ENCODE data around the gene PRR18. TPM values are rescaled to one million over a fixed set of nuclear protein-coding genes. Genes with fewer than 3 reads are reported as not detected.

The PRR18 gene
- total and polyA plus RNA-seq, 2 of the 13 experiments (the other 11 are each of a cell fraction or from before 2014, with no cell fraction given): 0.04 TPM

GRCh38 chr6:166308033-166308768, at the start of gene PRR18 (continued):
- TF ChIP-seq WIZ (CRISPR knock-in tag; IDR thresholded peaks at IDR 0.05): peak; percentile 74
- 0 out of 2 replicates have a peak, but pooled peaks have one; percentile 71 for TF ChIP-seq ZNF234 (CRISPR knock-in tag; conservative IDR thresholded peaks at IDR 0.05)
- peak; percentile 87 for TF ChIP-seq ZNF510 (CRISPR knock-in tag; IDR thresholded peaks at IDR 0.05; ENCODE audit: low read depth)
- peak; percentile 50; the same call in 1 of the 2 replicates for TF ChIP-seq ZNF770 (CRISPR knock-in tag; IDR thresholded peaks at IDR 0.05)
- TF ChIP-seq ZNF430 (CRISPR knock-in tag; IDR thresholded peaks at IDR 0.05): peak; percentile 32; the same call in 1 of the 2 replicates
- TF ChIP-seq ZNF7 (CRISPR knock-in tag; IDR thresholded peaks at IDR 0.05): no peak
- TF ChIP-seq, protein P1, sequence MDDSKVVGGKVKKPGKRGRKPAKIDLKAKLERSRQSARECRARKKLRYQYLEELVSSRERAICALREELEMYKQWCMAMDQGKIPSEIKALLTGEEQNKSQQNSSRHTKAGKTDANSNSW (CRISPR knock-in tag; IDR thresholded peaks at IDR 0.05; ENCODE audit: borderline replicate concordance): 0 out of 2 replicates have a peak, but pooled peaks have one; percentile 30
- no peak for TF ChIP-seq ZSCAN9 (CRISPR knock-in tag; IDR thresholded peaks at IDR 0.05; ENCODE audit: borderline replicate concordance)
- TF ChIP-seq HDAC1 (CRISPR knock-in tag; IDR thresholded peaks at IDR 0.05): peak; percentile 28; the same call in 1 of the 2 replicates
- no peak for TF ChIP-seq ZC3H4 (CRISPR knock-in tag; IDR thresholded peaks at IDR 0.05; ENCODE audit: borderline replicate concordance)
- TF ChIP-seq TFDP1 (CRISPR knock-in tag; IDR thresholded peaks at IDR 0.05; ENCODE audit: borderline replicate concordance): 0 out of 2 replicates have a peak, but pooled peaks have one; percentile 3
- TF ChIP-seq MIER2 (CRISPR knock-in tag; IDR thresholded peaks at IDR 0.05): no peak
- TF ChIP-seq, protein P2, sequence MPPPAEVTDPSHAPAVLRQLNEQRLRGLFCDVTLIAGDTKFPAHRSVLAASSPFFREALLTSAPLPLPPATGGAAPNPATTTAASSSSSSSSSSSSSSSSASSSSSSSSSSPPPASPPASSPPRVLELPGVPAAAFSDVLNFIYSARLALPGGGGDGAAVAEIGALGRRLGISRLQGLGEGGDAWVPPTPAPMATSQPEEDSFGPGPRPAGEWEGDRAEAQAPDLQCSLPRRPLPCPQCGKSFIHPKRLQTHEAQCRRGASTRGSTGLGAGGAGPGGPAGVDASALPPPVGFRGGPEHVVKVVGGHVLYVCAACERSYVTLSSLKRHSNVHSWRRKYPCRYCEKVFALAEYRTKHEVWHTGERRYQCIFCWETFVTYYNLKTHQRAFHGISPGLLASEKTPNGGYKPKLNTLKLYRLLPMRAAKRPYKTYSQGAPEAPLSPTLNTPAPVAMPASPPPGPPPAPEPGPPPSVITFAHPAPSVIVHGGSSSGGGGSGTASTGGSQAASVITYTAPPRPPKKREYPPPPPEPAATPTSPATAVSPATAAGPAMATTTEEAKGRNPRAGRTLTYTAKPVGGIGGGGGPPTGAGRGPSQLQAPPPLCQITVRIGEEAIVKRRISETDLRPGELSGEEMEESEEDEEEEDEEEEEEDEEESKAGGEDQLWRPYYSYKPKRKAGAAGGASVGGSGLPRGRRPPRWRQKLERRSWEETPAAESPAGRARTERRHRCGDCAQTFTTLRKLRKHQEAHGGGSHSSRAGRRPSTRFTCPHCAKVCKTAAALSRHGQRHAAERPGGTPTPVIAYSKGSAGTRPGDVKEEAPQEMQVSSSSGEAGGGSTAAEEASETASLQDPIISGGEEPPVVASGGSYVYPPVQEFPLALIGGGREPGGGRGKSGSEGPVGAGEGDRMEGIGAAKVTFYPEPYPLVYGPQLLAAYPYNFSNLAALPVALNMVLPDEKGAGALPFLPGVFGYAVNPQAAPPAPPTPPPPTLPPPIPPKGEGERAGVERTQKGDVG (CRISPR knock-in tag; IDR thresholded peaks at IDR 0.05; ENCODE audit: borderline replicate concordance): no peak
- peak; percentile 45; the same call in 1 of the 2 replicates for TF ChIP-seq MAX (IDR thresholded peaks at IDR 0.05)
- TF ChIP-seq ZMYM4 (CRISPR knock-in tag; IDR thresholded peaks at IDR 0.05): no peak
- TF ChIP-seq ZNF574 (CRISPR knock-in tag; IDR thresholded peaks at IDR 0.05): no peak; the same call in 1 of the 2 replicates
- no peak for TF ChIP-seq ZIK1 (CRISPR knock-in tag; IDR thresholded peaks at IDR 0.05; ENCODE audit: borderline replicate concordance, low read depth)
- TF ChIP-seq PRPF4 (IDR thresholded peaks at IDR 0.05; ENCODE audit: low read depth, low read length, poor library complexity, severe bottlenecking): no peak
- peak; percentile 42; the same call in 1 of the 2 replicates for TF ChIP-seq ZSCAN21 (CRISPR knock-in tag; IDR thresholded peaks at IDR 0.05; ENCODE audit: borderline replicate concordance)

Measured in HepG2 (cell line).